Activated CD4-positive, alpha-beta memory T cell treated with anti-CD3 and anti-CD28 coated beads, Interleukin-2, amount 10 ng/mL, durations not matched to agents 7 days and 5 days (primary cell): ENCODE results near the gene PPP4R3B. TPM values are rescaled to one million over a fixed set of nuclear protein-coding genes. Genes with fewer than 3 reads are reported as not detected.
A peak's percentile ranks its signal among the peaks of the same experiment; 100 is the strongest.

Experiments used
- CTCF ChIA-PET: fragments of 350-600 bp; sonication (Branson Sonifier 250); formaldehyde crosslinking; loops from one replicate; lab custom pipeline; 2021; ENCODE audit warnings: antibody characterized with exemption, inconsistent platforms; lab: Charles Lee
- POLR2A ChIA-PET: fragments of 350-600 bp; sonication (Branson Sonifier 250); formaldehyde crosslinking; loops from one replicate; lab custom pipeline; 2021; ENCODE audit warnings: antibody characterized with exemption; lab: Charles Lee
- DNase-seq: peaks from one replicate; pipeline ENCODE4 v3.0.0-alpha.2; 2020
- H3K27ac Mint-ChIP-seq: one replicate; pipeline ENCODE4 v1.8.0; 2021; ENCODE audit warnings: mild to moderate bottlenecking, mixed read lengths
- H3K27me3 Mint-ChIP-seq: one replicate; pipeline ENCODE4 v1.8.0; 2021; ENCODE audit warnings: mixed read lengths
- H3K36me3 Mint-ChIP-seq: one replicate; pipeline ENCODE4 v1.8.0; 2021; ENCODE audit warnings: low read depth, mixed read lengths
- H3K4me1 Mint-ChIP-seq: one replicate; pipeline ENCODE4 v1.8.0; 2021; ENCODE audit warnings: mixed read lengths
- H3K4me3 Mint-ChIP-seq: one replicate; pipeline ENCODE4 v1.8.0; 2021; ENCODE audit warnings: mild to moderate bottlenecking, mixed read lengths
- H3K9me3 Mint-ChIP-seq: one replicate; pipeline ENCODE4 v1.8.0; 2021; ENCODE audit warnings: mixed read lengths
- total RNA-seq, 2 experiments: library from RNA; stranded (reverse); gene quantifications; one replicate each; pipeline ENCODE4 v1.2.3, GENCODE V29; 2021

PPP4R3B gene
- total RNA-seq: 10 to 100 TPM; 70.7 to 75.4 TPM

DNA sequence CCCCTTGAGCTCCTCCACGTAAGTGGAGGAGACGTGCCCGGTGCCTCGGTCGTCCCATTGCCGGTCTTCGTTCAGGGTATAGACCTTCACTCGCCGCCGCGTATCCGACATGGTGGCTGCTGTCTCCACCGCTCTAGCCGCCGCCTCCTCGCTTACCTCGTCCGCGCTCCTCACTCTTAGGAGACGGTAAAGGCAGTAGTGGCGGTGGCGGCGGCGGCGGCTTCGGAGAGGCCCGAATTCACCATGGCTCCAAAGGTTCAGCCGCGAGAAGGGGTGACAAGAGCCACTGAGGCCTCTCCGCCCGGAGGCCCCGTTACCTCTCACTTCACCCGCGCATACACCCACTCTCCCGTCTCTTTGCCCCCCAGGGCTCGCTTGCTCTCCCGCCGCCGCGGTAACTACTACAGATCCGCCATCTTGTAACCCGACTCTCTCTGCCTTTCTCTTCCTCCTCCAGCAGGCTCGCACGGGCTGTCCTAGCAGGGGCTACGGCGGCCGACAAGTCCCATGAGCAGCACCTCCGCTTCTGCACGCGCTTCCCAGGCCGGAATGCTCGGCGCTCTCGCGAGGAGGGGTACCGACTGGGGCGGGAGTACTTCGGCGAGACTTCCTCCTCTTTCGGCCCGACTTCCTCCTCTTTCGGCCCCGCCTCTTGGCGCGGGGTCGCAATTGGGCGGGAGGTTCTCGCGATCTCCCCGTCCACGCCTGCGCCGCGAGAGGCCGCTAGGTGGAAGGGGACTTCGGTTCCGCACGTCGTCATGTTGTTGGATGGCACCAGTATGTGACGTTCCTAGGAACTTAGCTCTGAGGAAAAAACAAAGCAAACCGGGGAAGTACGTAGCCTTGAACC lies at the start of gene PPP4R3B:
Gene PPP4R3B, minus strand, starts transcription at position 448 of the 850 bp plus-strand sequence. Its CDS starts 337 bp downstream, at position 111.
- Mint-ChIP-seq H3K36me3 (peaks cover 36% of the 10 kb centered on the region), H3K27me3 (no peaks in the 10 kb centered on the region), H3K9me3 (no peaks in the 10 kb centered on the region), H3K27ac (no peak within 1 kb of the TSS), H3K4me1 (peaks cover 46% of the 10 kb centered on the region), H3K4me3 (no peak within 1 kb of the TSS)
- POLR2A ChIA-PET: interaction anchor here (0.7 to 3.0 kb wide), 27 partner anchors 9 to 1646 kb away, joined by 3 to 32 read pairs (median 5); partner anchors contain the start of genes ACYP2, CFAP36, CLHC1 and EML6
- CTCF ChIA-PET: interaction anchor here (1.0 to 1.4 kb wide), 7 partner anchors 8 to 569 kb away, joined by 3 to 4 read pairs (median 3); partner anchors contain the start of gene CFAP36
- peak; percentile 99 for DNase-seq

DNA sequence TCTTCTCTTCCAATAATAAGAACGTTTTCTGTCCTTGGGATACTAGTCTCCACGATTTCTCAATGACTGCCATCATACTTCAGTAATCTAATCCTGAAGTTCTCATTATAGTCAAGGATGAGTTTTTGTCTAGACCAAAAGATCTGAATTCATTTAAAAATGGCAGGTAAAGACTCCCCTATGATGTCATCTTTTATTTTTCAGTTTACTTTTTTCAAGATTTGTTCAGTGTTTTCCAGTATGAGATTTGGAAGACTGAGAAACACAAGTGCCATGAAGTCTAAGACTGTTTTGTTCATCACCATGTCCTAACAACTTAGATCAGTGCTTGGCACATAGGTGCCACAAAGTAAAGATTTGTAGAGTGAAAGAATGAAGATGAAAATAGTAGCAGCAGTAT lies 35.8 kb upstream of the PPP4R3B start:
- no peak overlapping the region for H3K27ac Mint-ChIP-seq
- no peak for DNase-seq
- H3K9me3 Mint-ChIP-seq: no peaks in the 10 kb centered on the region
- peaks cover 43% of the 10 kb centered on the region for H3K36me3 Mint-ChIP-seq
- H3K4me3 Mint-ChIP-seq: no peak overlapping the region
- no peaks in the 10 kb centered on the region for H3K4me1 Mint-ChIP-seq
- H3K27me3 Mint-ChIP-seq: no peaks in the 10 kb centered on the region
- ChIA-PET POLR2A (no interaction called here), CTCF (no interaction called here)

DNA sequence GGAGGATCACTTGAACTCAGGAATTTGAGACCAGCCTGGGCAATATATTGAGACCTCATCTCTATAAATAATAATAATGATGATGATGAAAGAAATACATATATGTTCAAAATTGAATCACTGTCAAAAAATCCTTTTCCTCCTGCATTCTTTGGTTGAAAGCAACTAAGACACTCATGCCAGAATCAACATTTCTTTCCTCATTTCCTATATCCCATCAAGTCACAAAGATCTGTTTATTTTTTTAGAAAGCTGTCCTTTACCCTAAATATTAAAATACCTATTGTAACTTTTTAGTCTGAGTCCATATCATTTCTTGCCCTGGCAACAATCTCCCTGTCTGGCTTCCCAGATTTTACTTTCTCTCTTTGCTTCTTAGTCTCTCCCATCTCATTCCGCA lies 31.8 kb upstream of the PPP4R3B start:
- ChIA-PET POLR2A (interaction anchor here (1.4 kb wide), 1 partner anchor 48 kb away, joined by 3 read pairs; no protein-coding TSS in a partner anchor), CTCF (no interaction called here)
- Mint-ChIP-seq H3K36me3 (peaks cover 34% of the 10 kb centered on the region), H3K4me1 (no peaks in the 10 kb centered on the region), H3K27me3 (no peaks in the 10 kb centered on the region), H3K4me3 (no peak overlapping the region), H3K9me3 (no peaks in the 10 kb centered on the region), H3K27ac (no peak overlapping the region)
- DNase-seq: no peak

DNA sequence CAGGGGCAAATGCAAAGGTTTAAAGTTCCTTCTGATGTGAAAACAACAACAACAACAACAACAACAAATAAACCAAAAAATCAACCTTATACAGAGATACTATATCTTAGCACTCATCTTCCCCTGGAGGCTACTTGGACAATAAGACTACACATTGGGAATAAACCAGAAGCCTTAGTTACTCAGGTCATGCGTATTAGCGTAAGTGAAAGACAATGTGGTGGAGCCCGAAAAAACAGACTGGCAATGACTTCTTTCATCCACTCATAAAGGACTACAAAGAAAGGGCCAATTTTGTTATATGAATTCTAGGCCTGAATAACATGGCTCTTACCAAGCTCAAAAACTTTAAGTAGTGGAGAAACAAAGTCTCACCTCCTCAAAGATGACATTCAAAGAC lies 19.4 kb upstream of the PPP4R3B start:
- Mint-ChIP-seq H3K4me1 (no peaks in the 10 kb centered on the region), H3K27ac (no peak overlapping the region), H3K4me3 (no peak overlapping the region), H3K27me3 (no peaks in the 10 kb centered on the region), H3K9me3 (no peaks in the 10 kb centered on the region), H3K36me3 (peaks cover 36% of the 10 kb centered on the region)
- POLR2A ChIA-PET: no interaction called here
- DNase-seq: no peak
- CTCF ChIA-PET: no interaction called here

DNA sequence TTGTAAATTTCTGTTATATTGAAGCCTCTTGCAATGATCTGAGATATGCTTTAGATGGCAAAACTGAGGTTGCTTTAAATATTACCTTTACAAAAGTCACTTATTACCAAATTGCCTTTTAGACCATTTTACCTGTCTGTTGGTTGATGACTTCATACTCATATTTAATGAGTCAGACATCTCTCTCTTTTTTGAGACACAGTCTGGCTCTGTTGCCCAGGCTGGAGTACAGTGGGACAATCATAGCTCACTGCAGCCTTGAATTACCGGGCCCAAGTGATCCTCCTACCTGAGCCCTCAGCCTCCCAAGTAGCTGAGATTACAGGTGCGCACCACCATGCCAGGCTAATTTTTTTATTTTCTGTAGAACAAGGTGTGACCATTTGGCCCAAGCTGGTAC lies 11.5 kb upstream of the PPP4R3B start:
- no peak overlapping the region for H3K4me3 Mint-ChIP-seq
- peaks cover 37% of the 10 kb centered on the region for H3K36me3 Mint-ChIP-seq
- ChIA-PET CTCF (no interaction called here), POLR2A (interaction anchor here (1.6 kb wide), 1 partner anchor 11 kb away, joined by 7 read pairs; the partner anchor contains the start of gene PPP4R3B)
- no peak for DNase-seq
- no peaks in the 10 kb centered on the region for H3K27me3 Mint-ChIP-seq
- peaks cover 2% of the 10 kb centered on the region for H3K4me1 Mint-ChIP-seq
- no peak overlapping the region for H3K27ac Mint-ChIP-seq
- no peaks in the 10 kb centered on the region for H3K9me3 Mint-ChIP-seq

DNA sequence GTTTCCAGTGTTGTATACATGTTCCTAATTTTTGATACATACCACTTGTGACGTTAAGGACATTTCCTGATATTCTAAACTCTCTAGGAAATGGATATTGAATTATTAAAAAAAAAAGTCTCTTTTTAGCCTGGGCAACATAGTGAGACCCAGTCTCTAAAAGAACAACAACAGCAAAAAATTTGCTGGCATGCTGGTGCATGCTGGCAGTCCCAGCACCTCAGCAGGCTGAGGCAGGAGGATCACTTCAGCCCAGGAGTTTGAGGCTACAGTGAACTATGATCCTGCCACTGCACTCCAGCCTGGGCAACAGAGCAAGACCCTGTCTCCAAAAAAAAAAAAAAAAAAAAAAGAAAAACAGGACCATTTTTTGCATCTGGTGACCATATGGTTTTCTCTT lies 10.5 kb upstream of the PPP4R3B start:
- H3K4me3 Mint-ChIP-seq: no peak overlapping the region
- H3K27me3 Mint-ChIP-seq: no peaks in the 10 kb centered on the region
- no peak for DNase-seq
- no peaks in the 10 kb centered on the region for H3K9me3 Mint-ChIP-seq
- ChIA-PET CTCF (no interaction called here), POLR2A (no interaction called here)
- H3K4me1 Mint-ChIP-seq: peaks cover 11% of the 10 kb centered on the region
- H3K36me3 Mint-ChIP-seq: peaks cover 34% of the 10 kb centered on the region
- H3K27ac Mint-ChIP-seq: no peak overlapping the region

DNA sequence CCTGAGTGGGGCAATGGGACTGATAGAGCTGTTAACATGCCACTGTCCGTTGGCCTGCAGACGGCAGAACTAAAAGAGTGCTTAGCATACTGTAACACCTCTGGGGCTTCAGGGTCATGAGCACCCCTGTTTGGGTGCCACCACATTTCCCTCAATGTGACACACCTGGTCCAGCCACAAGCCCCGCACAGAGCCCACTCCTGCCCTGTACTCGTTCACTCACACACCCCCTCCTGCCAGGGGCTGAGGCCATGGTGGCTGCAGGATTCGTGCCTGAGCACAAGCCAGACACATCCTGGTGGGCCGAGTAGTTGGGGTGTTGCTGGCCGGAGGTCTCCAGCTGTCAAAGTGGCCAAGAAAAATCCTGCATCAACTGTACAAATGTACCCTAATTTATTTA lies 4.4 kb upstream of the PPP4R3B start:
- H3K4me1 Mint-ChIP-seq: peaks cover 42% of the 10 kb centered on the region
- POLR2A ChIA-PET: no interaction called here
- no peak overlapping the region for H3K4me3 Mint-ChIP-seq
- no peak overlapping the region for H3K27ac Mint-ChIP-seq
- H3K9me3 Mint-ChIP-seq: no peaks in the 10 kb centered on the region
- no peak for DNase-seq
- no peaks in the 10 kb centered on the region for H3K27me3 Mint-ChIP-seq
- CTCF ChIA-PET: no interaction called here
- H3K36me3 Mint-ChIP-seq: peaks cover 26% of the 10 kb centered on the region

DNA sequence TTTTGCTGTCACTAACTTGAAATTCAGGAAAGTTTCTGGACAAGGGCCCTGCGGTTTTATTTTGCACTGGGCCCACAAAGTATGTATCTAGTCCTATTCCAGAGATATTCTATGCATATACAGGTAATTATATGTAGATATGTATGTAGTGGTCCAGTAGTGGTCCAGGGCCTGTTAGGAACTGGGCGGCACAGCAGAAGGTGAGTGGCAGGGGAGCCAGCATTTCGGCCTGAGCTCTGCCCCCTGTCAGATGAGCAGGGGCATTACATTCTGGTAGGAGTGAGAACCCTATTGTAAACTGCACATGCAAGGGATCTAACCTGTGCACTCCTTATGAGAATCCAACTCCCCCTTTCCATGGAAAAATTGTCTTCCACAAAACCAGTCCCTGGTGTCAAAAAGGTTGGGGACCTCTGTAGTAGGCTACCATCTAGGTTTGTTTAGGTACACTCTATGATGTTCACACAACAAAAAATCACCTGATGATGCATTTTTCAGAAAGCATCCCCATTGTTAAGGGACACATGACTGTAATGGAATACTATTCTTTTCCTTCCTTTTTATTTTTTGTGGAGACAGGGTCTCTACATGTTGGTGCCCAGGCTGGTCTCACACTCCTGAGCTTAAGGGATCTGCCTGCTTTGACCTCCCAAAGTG lies 2.8 kb upstream of the PPP4R3B start:
- peaks cover 20% of the 10 kb centered on the region for H3K36me3 Mint-ChIP-seq
- no peaks in the 10 kb centered on the region for H3K9me3 Mint-ChIP-seq
- no peak overlapping the region for H3K27ac Mint-ChIP-seq
- POLR2A ChIA-PET: no interaction called here
- peak overlapping the region; percentile 40 for H3K4me3 Mint-ChIP-seq
- CTCF ChIA-PET: interaction anchor here (1.6 kb wide), 1 partner anchor 16 kb away, joined by 3 read pairs; no protein-coding TSS in a partner anchor
- no peaks in the 10 kb centered on the region for H3K27me3 Mint-ChIP-seq
- peaks cover 49% of the 10 kb centered on the region for H3K4me1 Mint-ChIP-seq
- DNase-seq: peak; percentile 26

DNA sequence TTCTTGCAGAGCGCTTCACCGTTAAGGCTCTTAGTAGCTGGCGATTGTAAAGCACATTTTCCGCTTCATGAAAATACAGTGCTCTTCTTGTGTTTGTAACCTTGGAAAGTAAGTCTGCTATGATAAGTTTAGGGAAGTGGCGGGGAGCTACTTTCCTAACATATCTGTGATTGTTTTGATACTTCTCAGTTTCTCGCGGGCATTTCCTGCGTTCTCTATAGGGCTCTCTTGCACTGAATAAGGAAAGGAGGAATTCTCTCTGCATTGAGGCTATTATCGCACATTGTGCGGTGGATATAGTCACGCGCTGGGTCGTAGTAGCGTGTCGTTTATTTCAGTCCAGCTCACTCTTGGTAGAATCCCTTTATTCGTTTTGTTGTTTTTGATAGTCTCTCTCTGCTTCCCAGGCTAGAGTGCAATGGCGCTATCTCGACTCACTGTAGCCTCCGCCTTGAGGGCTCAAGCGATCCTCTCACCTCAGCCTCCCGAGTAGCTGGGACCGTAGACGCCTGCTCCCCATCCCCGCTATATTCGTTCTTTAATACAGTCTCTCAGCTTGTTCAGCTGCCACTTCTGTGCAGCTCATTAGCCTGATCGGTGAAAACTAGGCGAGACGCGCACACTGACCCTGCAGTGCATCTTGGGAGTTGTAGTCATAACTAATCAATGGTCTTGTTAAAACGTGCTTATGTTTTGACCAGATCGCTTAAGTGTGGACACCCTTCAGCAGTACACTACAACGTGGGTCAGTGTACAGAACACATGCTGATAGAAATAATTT lies 1.0 kb upstream of the PPP4R3B start:
- ChIA-PET CTCF (interaction anchor here (0.6 to 1.4 kb wide), 7 partner anchors 9 to 570 kb away, joined by 3 to 4 read pairs (median 3); partner anchors contain the start of gene CFAP36), POLR2A (interaction anchor here (0.6 to 3.0 kb wide), 20 partner anchors 8 to 1503 kb away, joined by 3 to 32 read pairs (median 5); partner anchors contain the start of genes ACYP2, CFAP36, CLHC1 and EML6)
- Mint-ChIP-seq H3K27me3 (no peaks in the 10 kb centered on the region), H3K4me1 (peaks cover 54% of the 10 kb centered on the region), H3K36me3 (peaks cover 30% of the 10 kb centered on the region), H3K4me3 (no peak overlapping the region), H3K27ac (no peak overlapping the region), H3K9me3 (no peaks in the 10 kb centered on the region)
- DNase-seq: peak; percentile 59

DNA sequence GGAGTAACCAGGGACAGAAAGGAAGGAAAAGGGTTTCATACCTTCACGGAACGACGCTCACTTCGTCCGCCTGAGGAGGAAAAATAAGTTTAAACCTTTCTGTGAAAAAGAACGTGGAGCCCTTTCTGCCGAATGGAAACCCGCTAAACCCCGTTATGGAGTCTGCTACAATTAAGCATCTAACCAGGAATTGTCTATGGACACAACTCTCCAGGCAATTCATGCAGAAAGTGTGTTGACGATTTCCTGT lies 528 bp upstream of the PPP4R3B start:
- Mint-ChIP-seq H3K9me3 (no peaks in the 10 kb centered on the region), H3K27me3 (no peaks in the 10 kb centered on the region), H3K36me3 (peaks cover 33% of the 10 kb centered on the region), H3K27ac (no peak overlapping the region), H3K4me3 (no peak overlapping the region), H3K4me1 (peaks cover 51% of the 10 kb centered on the region)
- ChIA-PET POLR2A (interaction anchor here (0.7 to 3.0 kb wide), 20 partner anchors 9 to 1646 kb away, joined by 3 to 32 read pairs (median 5); partner anchors contain the start of genes ACYP2, CFAP36, CLHC1 and EML6), CTCF (interaction anchor here (0.6 to 1.4 kb wide), 7 partner anchors 9 to 570 kb away, joined by 3 to 4 read pairs (median 3); partner anchors contain the start of gene CFAP36)
- no peak for DNase-seq

DNA sequence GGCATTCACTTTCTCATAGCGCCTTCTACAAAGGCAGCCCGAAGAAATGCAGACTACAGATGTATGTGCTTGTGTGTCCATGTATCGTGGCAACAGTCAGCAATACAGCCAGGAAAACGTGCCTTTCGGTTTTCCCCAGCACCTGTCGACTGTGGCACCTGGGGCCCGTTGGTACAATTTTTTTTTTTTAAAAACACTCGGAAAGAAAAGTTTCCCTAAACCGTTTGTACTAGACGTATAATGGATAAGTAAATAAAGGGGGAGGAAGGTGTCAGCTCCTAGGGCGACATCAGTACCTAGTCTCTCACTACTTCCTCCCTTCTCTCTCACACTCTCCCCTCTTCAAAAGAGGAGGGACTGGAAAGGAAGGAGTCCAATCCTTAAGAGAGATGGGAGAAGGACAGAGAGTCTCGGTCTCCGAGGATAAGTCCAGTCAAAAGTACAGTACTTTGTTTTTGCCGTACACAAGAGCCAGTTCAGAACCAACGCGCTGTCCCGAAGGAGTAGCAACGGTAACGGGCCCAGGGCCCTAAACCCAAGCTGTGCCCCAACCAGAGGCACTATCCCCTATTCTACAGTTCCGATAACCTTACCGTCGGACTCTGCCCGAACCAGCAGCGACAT lies 759 bp downstream of the PPP4R3B start:
- Mint-ChIP-seq H3K4me1 (peaks cover 44% of the 10 kb centered on the region), H3K9me3 (no peaks in the 10 kb centered on the region), H3K36me3 (peaks cover 42% of the 10 kb centered on the region), H3K4me3 (no peak overlapping the region), H3K27ac (no peak overlapping the region), H3K27me3 (no peaks in the 10 kb centered on the region)
- POLR2A ChIA-PET: interaction anchor here (0.7 to 3.0 kb wide), 17 partner anchors 10 to 1645 kb away, joined by 3 to 32 read pairs (median 5); partner anchors contain the start of genes ACYP2, CFAP36, CLHC1 and RPS27A
- CTCF ChIA-PET: interaction anchor here (1.3 kb wide), 1 partner anchor 12 kb away, joined by 3 read pairs; no protein-coding TSS in a partner anchor
- DNase-seq: peak; percentile 51

DNA sequence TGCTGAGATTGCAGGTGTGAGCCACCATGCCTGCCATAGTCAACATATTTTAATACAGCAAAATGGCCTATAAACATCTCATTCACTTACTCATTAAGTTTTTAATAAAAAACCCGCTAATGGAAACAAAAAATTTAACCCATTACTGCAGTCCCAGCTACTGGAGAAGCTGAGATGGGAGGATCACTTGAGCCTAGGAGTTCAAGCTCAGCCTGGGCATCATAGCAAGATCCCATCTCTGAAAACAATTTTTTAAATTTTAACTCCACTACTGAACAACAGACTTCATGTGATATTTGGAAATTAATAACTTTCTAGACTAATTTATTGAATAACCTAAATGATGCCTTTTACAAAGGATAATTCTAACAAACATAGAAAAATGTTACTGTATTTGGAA lies 5.4 kb downstream of the PPP4R3B start:
- no peak for DNase-seq
- Mint-ChIP-seq H3K9me3 (no peaks in the 10 kb centered on the region), H3K27me3 (no peaks in the 10 kb centered on the region), H3K4me3 (no peak overlapping the region), H3K27ac (no peak overlapping the region), H3K36me3 (peaks cover 58% of the 10 kb centered on the region), H3K4me1 (peaks cover 42% of the 10 kb centered on the region)
- ChIA-PET CTCF (no interaction called here), POLR2A (interaction anchor here (0.9 kb wide), 1 partner anchor 11 kb away, joined by 3 read pairs; no protein-coding TSS in a partner anchor)
